Cardiac fibroblast (primary cell): ENCODE measurements around the gene MACROD2.

Experiments
- DNase-seq, 2 donors: peaks; one replicate each; pipeline versions ENCODE4 v3.0.0 to v3.0.0-alpha.2; 2010; ENCODE audit warnings: low read depth in 2 of 2
- H3K4me3 ChIP-seq, 2 donors: replicated peaks in 1 of 2; 1 replicate in 1 of 2; 2 replicates in 1 of 2; pipeline ENCODE4 v1.5.1; 2011; ENCODE audit warnings: low read depth in 2 of 2, low read length in 2 of 2, mild to moderate bottlenecking in 2 of 2, moderate library complexity in 1 of 2
- CTCF ChIP-seq: IDR thresholded peaks from one replicate; pipeline ENCODE4 v1.5.1; 2011; ENCODE audit warnings: low read depth, mild to moderate bottlenecking, low read length, inconsistent platforms

Gene MACROD2

GRCh38 chr20:15937179-15937578, 1941.9 kb downstream of the MACROD2 start:
- TF ChIP-seq CTCF: no peak
- DNase-seq: no peak

GRCh38 chr20:15938847-15939246, 1943.5 kb downstream of the MACROD2 start:
- no peak for DNase-seq
- H3K4me3 ChIP-seq: no peak overlapping the region
- TF ChIP-seq CTCF: no peak

More at GRCh38 chr20:15937179-15937578, 1941.9 kb downstream of the MACROD2 start:
- no peak overlapping the region for H3K4me3 ChIP-seq

- no peak overlapping the region for H3K4me3 ChIP-seq
- TF ChIP-seq CTCF: no peak
- DNase-seq: no peak
Observed at GRCh38 chr20:15940127-15940526, 1944.8 kb downstream of the MACROD2 start.

DNA sequence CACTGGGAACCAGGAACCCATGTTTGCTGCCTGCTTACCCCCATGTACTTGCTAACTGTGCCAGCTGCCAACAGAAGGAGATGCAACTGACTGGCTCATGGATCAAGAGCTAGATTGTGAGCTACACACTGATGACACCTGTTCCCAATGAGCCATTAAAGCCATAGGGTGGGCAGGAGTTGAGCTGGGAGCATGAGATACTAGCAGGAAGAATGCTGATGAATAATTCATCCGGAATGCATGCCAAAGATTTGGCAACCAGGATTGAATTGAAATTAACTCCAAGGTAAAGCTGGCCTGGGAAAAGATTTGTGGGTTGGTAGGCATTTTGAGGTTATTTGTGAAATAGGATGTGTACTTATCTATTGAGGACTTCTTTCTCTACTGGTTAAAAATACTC, 1946.8 kb downstream of the MACROD2 start:
- no peak overlapping the region for H3K4me3 ChIP-seq
- TF ChIP-seq CTCF: no peak
- DNase-seq: no peak

GRCh38 chr20:15945289-15945688, 1950.0 kb downstream of the MACROD2 start:
- DNase-seq: no peak

DNA sequence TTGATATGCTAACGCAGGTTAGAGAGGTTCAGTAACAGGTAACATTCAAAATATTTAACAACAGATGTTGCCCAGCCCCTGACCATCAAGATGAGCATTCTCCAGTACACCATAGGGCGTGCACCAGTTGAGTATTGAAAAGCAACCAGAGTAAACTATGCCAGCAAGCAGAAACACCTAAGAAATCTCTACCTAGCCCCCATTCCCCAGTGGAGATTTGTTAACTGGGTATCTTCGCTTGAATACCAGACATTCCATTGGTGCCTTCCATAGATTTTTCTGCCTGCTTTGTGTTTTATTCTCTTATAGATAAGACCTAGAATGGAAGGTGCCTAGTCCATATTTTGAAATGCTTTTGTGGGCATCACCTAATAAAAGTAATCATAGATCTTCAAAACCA, 1954.1 kb downstream of the MACROD2 start:
- no peak for DNase-seq
- TF ChIP-seq CTCF: no peak
- H3K4me3 ChIP-seq: no peak overlapping the region

More at GRCh38 chr20:15945289-15945688, 1950.0 kb downstream of the MACROD2 start:
- TF ChIP-seq CTCF: no peak
- no peak overlapping the region for H3K4me3 ChIP-seq

DNA sequence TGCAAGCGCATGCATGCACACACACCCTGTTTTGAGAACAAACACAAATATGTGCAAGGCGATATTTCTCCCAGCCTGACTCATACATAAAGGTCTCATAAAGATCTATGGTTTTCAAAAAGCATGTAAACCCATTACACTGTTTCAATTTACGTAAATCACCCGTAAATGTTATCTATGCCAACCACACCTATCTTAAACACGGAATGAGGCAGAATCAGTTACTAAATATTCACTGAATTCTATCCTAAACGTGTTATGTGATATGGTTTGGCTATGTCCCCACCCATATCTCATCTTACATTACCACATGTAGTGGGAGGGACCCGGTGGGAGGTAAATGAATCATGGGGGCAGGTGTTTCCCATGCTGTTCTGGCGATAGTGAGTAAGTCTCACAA, 1956.3 kb downstream of the MACROD2 start:
- no peak overlapping the region for H3K4me3 ChIP-seq
- DNase-seq: no peak
- no peak for TF ChIP-seq CTCF
